Activated CD4-positive, CD25-positive, alpha-beta regulatory T cell (primary cell): Measurements from ENCODE around the gene TRIP6.
A peak's percentile ranks its signal among the peaks of the same experiment; 100 is the strongest.

Experiments
- DNase-seq, 4 experiments: peaks; one replicate each; lab custom pipeline; 2025; lab: John Stamatoyannopoulos, UW

The TRIP6 gene, protein sequence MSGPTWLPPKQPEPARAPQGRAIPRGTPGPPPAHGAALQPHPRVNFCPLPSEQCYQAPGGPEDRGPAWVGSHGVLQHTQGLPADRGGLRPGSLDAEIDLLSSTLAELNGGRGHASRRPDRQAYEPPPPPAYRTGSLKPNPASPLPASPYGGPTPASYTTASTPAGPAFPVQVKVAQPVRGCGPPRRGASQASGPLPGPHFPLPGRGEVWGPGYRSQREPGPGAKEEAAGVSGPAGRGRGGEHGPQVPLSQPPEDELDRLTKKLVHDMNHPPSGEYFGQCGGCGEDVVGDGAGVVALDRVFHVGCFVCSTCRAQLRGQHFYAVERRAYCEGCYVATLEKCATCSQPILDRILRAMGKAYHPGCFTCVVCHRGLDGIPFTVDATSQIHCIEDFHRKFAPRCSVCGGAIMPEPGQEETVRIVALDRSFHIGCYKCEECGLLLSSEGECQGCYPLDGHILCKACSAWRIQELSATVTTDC

DNA sequence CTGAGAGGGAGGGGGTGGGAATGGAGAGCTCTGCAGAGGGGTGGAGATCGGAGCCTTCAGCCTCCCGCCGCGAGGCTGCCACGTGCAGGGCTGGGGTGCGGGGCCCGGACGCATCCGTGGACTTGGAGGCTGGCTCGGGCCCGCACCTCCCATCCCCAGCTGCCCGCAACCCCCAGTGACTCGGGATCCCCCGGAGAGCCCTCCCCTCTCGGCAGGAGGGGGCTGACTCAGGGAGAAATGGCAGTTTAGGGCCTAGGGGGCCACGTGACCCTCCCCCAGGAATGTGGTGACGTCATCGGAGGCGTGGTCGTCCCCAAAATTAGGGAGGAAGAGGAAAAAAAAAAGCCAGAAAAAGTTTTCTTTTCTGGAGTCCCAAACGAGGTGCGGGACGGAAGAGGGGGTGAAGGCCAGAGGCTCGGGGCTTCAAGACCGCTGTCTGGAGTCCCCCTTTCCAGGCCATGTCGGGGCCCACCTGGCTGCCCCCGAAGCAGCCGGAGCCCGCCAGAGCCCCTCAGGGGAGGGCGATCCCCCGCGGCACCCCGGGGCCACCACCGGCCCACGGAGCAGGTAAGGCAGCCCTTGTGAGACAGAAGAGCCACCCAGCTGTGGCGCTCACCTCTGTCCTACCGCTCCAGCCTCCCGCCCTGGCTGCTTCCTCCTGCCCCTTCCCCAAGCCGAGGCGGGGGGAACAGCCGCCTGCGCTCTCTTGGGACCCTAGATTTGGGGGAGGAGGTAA is at the start of gene TRIP6:
TSS of gene TRIP6 (plus strand) at position 348 of the 736 bp plus-strand sequence. CDS start at position 459, 111 bp downstream.
- DNase-seq: peak in 1 of 4 experiments; percentile 23

DNA sequence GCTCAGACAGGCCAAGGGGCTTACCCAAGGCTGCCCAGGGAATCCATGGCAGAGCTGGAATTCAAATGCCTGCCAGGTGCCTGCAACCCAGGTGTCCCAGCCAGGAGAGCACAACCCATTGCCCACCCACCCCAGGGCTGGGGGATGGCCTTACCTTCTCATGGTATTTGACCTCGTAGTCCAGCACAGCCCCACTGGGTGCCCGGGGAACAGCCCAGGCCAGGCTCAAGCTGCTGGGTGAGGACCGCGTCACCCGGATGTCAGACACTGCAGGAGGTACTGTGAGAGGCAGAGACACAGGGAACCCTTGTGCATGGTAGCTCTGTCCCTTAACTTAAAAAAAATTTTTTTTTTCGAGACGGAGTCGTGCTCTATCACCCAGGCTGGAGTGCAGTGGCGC is 48.8 kb upstream of the TRIP6 start:
- DNase-seq: no peak

DNA sequence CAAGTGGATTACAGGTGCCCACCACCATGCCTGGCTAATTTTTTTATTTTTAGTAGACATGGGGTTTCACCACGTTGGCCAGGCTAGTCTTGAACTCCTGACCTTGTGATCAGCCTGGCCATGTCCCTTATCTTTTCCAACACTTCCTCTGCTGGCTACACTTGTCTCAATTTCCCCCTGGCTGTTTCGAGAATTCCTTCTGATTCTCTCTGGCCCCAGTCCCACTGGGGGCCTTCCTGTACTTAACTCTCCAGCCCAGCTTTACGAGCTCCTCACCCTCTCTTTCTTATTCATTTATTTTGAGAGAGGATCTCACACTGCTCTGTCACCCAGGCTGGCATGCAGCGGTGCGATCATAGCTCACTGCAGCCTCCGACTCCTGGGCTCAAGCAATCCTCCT is 48.4 kb upstream of the TRIP6 start:
- no peak for DNase-seq

DNA sequence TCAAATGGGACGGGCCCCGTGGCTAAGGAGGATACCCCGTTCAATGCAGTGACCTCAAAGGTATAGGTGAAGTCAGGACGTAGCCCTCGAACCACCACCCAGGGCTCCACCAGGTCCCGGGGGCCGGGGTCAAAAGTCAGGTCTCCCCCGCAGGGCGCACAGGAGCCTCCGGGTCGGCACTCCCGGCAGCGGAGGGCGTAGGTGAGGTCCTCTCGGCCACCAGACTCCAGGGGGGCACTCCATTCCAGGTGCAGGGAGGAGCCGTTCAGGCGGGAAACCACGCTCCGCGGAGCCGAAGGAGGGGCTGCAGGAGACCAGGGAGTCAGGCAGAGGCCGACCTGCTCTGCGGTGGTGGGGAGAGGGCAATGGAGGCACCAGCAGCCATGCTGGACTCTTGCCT is 47.6 kb upstream of the TRIP6 start:
- no peak for DNase-seq

DNA sequence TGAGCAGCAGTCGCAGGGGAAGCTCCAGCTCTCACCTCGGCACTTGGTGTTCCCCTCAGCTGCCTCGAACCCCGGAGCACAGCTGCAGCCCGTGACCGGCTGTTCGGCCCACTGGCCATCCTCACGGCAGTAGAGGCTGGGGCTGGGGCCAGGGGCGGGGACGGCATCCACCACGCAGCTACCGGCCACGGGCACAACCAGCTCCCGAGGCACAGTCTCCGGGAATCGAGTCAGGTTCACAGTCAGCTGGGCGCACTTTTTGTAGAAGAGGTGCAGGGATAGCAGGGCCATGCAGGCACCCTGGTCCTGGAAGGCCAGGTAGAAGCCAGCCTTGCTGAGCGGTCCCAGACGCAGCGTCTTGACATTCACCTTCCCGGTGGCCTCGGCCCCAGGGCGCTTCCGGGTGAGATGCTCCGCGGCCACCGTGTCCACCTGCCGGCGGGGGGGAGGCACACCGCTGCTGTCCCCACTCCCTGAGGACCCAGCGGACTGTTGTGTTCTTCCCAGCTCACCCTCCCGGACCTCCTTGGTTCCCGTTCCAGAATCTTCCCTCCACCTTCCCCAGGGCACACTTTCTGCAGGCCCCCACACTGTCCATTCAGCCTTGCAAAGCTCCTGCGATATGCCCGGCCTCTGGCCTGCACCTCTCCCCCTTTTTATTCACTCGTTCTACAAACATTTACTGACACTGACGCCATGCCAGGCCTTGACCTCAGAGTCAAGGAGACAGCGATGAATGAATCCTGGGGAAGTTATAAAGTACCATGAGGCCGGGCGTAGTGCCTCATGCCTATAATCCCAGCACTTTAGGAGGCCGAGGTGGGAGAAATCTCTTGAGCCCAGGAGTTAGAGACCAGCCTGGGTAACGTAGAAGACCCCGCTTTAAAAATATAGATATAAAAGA is 44.7 kb upstream of the TRIP6 start:
- DNase-seq: no peak

DNA sequence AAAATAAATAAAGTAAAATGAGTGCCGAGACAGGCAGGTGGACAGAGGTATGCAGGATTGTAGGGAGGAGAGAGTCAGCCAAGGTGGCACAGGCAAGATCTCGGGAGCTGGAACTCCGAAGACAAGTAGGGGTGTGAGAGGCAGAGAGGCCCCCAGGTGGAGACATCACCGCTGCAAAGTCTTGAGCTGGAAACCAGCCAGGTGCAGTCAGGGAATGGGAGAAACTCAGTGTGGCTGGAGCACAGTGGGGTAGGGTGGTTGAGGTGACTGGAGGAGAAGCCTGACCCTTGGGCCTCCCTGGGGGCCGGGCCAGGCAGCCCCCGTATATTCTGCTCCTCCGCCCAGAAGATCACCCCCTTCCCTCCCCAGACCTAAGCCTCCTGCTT is 44.1 kb upstream of the TRIP6 start:
- no peak for DNase-seq

DNA sequence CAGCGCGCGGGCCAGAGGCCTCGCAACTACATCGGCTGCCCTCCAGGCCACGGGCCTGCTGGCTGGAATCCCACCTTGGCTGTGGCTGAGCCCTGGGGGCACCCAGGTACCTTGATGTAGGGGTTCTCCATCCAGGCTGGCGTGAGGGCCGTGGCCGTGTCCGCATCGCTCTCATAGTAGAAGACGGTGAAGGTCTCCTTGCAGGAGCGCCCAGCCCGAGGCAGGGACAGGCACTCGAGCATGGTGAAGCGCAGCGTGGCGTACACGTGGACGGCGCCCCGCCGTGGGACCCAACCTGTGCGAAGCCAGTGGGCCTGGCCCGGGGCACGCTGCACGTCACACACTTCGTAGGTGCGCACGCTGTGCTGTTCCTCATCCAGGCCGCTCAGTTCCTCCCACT is 43.7 kb upstream of the TRIP6 start:
- no peak for DNase-seq

DNA sequence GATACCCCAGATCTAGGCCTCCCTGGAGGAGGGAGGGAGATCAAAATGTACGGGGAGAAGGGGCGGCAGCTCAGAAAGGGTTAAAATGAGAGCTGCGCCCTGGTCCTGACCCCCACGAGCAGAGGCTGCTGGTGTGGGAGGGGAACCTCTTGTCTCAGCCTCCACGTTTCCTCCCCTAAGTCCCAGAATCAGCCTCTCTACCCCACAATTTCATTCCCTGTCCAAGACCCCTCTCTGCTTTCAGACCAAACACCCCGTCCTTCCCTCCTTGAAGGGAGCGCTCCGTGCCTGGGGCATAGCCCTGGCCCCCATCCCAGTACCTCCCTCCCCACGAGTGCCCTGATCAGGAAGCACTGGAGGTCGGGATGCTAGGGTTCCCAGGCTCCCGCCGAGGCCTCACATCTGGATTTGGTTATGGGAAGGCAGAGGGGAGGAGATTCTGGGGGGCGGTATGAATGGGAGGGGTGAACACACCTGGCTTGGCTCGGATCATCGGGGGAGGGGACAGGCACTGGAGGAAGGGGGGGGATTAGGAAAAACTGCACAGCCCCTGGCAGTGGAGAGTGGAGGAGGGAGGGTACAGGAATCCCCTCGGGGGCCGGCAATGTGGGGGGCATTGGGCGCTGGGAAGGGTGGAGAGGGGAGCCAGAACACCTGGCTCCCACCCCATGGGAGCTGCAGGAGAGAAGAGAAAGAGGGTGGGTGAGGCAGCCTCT is 42.5 kb upstream of the TRIP6 start:
- DNase-seq: no peak

DNA sequence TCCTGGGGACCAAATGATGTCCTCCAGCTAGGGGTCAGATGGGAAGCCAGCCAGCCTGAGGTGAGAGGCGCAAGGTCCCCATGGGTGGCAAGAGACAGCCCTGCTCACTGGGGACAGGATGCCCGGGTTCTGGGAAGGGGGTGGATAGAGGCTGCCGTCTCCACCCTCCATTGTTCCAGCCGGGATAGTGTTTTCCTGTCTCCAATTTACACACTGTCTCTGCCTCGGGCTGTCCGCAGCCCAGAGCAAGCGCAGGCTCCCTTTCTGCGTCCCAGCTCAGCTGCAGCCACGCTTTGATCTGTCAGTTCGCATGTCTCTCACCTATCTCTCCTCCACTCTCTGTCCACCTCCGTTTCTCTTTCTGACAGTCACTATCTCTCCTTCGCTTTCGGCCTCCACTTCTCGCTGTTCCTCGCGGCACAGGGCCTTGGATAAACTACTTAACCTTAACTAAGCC is 41.9 kb upstream of the TRIP6 start:
- DNase-seq: no peak

DNA sequence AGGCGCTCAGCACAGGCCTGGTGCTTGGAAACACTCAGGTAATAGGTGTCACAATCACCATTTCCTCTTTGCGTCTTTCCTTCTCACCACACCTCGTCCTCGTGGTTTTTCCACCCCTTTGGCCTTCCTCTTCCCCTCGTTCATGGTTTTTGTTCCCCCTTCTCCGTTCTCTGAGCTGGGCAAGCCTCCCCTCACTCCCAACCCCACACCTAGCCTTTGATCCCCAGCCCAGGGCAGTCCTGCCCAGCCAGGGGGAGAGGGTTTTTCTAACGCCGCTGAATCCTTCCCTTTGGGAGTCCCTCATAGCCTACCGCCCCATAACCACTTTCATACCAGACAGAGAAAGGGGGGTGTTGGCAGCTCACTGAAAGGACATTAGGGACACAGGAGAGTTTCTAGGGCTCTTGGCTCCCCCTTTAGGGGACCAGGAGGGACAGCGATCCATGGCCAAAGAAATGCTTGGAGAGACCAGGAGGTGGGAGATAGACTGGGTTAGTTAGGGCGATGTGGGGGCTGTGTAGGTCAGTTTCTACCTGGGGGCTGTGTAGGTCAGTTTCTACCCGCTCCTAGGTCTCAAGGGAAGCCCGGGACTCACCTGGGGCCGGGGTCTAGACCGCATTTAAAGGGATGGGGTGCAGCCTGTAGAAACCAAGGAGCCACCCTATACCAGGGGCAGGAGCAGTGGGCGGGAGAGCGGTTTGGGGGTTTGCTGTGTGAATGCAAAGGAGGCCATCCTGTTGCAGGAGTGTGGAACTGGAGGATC is 41.3 kb upstream of the TRIP6 start:
- no peak for DNase-seq

DNA sequence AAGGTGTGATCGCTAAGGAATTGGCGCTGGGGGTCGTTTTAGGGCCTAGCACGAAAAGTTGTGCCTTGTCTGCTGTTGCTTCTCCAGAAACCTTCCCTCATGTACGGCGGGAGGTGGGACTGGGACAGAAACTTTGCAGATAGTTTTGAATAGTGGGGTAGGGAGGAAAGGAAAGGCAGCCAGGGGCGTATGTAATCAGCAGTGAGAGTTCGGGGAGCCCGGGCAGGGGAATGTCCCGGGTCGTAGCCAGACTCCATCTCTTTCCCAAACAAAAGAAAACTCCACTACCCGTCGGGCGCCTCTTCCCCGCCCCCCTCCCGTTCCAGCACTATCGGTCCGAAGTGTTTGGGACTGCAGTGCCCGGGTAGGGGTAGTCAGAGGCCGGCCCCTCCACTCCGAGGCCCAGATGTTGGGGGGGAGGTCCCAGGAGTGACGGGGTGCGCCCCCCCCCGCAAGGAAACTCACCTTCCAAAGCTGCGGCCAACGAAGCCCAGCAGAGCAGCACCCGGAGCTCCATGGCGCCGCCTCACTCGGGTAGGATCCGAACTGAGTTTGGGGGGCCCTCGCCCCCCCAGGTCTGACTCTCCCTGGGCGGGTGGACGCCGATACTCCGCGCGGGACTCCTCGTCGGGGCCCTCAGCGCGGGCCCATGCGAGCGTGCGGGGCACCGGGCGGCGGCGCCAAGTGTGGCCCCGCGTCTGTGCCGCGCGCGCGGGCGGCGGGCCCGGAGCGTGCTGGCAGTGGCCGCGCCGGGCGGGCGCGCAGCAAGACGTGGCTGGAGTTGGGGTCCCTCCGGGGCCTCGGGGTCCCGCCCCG is 40.5 kb upstream of the TRIP6 start:
- DNase-seq: no peak

DNA sequence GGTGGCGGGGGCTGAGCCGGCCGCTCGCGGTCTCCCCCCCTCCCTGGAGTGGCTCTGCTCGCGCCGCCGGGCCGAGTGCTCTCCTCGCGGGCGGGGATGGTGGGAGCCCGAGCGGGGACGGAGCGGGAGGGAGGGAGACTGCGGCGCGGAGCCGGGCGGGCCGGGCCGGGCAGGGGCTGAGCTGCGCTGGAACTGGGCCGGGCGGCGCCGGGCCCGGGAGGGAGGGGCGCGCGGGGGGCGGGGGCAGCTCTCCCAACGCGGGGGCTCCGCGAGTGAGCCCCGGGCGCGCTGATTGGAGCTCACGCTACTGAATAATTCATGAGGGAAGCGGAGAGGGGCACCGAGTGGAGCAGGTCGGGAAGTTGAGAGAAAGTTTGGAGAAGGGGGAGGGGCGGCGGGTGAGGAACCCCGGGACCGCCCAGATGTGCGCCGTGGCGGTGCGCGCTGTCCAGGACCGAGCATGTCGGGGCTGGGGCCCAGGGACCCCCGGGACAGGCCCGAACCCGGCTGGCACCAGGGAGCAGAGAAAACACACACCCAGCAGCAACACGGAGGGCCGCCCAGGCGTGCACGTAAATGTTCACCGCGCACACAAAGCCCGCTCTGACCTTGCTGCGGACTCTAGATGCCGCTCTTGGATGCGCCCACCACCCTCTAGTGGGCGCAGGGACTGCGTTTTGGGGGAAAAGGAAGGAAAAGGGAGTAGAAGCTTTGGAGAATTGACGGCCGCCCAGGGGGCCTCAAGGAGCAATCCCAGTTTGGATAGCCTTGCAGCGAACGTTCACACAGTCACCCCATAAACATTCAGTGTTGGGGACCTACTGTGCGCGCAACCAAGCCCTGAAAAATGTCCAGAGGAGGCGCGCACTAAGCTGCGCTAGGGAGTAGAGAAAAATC is 39.6 kb upstream of the TRIP6 start, which contains the start of gene EPHB4:
TSS of gene EPHB4 (minus strand) at position 194 of the 897 bp plus-strand sequence. CDS start 493 bp downstream, outside the sequence.
- DNase-seq: no peak

DNA sequence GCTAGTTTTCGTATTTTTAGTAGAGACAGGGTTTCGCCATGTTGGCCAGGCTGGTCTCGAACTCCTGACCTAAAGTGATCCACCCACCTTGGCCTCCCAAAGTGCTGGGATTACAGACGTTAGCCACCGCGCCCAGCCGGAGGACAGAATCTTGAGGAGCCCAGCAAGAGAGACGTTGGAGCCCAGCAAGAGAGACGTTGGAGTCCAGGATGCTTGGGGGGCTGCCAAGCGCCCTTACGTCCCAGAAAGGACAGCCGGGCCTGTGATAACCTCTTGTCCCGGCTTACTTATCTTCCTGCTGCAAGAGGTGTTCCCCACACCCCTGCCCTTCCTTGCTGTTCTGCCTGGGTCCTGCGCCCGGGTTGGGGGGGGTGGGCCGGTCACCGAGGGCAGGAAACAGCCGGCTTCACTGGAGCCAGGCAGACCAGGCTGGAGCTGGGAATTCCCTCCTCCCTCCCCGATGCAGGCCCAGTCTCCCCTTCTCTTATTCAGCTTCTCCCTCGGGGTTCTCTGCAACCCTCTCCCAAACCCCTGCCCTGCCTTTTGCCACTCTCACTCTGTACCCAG is 38.0 kb upstream of the TRIP6 start:
- DNase-seq: no peak

DNA sequence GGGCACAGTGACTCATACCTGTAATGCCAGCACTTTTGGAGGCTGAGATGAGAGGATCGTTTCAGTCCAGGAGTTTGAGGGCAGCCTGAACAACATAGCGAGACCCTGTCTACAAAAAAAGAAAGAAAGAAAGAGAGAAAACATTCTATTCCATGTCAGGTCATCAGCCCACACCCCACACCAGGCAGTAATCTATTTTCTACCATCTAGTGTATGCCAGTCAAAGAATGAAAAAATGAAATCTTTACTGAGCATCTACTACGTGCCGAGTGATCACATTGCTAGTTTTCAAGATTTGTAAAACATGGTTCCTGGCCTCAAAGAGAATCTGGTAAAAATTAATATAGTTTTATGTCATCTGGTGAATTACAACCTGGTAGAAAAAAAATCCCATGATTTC is 36.8 kb upstream of the TRIP6 start:
- no peak for DNase-seq

DNA sequence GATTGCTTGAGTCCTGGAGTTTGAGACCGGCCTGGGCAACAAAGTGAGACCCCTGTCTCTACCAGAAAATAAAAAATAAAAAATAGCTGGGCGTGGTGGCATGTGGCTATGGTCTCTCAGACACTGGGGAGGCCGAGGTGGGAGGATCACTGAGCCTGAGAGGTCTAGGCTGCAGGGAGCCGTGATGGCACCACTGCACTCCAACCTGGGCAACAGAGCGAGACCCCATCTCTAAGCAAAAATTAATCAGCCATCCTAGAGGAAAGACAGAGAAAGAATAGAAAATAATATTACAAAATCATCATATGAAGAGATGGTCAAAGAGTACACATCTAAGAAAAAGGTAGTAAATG is 34.9 kb upstream of the TRIP6 start:
- DNase-seq: no peak

DNA sequence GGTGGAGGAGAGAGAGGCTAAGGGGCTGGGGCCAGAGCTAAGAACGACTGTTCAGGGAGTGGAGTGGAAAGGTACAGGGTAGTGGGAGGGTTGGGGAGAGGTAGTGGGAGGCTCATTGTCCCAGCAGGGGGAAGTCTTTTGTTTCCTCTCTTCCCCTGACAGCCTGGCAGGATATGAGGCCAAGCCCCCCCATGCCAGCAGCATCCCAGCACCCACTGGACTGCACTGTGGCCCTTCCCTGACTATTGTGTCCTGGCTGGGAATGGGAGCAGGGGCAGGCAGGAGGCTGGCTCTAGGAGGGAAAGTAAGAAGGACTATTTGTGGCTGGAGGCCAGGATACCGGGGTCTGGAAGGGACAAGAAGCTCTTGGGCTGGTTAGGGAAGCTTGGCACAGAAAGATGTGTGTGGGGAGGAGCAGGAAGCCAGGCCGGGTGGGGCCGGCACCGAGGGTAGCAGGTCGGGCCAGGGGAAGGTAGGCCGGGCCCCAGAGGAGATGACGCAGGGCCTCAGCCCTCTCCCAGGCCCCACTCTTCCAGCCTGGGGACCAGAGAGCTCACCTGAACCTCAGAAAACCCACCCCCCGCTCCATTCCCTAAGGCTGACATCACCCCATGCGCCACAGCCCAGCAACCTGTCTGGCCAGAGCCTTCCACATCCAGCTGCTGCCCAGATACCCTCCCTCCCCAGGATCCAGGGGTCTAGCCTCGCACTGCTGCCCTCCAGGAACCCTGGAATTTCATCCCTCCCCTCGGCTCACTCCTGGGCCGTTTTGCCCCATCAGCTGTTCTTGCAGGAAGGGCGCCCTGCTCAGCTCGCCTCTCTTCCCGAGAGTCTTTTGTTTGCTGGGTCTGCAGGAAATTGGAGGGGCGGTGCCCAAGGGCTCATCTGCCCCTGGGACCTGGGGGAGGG is 31.0 kb upstream of the TRIP6 start:
- no peak for DNase-seq

DNA sequence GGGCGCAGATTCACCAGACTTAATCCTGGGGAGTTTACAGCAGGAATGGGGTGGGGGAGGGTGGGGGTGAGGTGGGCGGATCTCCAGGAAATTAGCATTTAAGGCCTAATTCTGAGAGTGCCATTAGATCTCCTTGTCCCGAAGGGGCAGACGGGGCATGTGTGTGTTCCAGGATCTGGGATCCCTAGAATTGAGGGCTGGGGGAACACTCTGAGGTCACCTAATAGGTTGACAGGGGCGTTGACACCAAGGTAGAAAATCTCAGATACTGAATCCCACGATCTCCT is 30.4 kb upstream of the TRIP6 start:
- DNase-seq: no peak
